Astrocyte (in vitro differentiated cells and primary cell): Measurements from ENCODE around the gene HOXB7. TPM values are rescaled to one million over a fixed set of nuclear protein-coding genes. Genes with fewer than 3 reads are reported as not detected.

Source experiments
- DNase-seq: peaks from one replicate; pipeline ENCODE4 v3.0.0-alpha.2; 2010; ENCODE audit warnings: low read depth
- FAIRE-seq: peaks from 2 replicates; lab custom pipeline; 2011; peaks lifted over from hg19 to GRCh38; lab: Jason Lieb, UNC
- H2AFZ ChIP-seq: 2 replicates; pipeline ENCODE4 v1.6.0; 2012; ENCODE audit warnings: low read depth, low read length, inconsistent platforms
- H3K27ac ChIP-seq: 2 replicates; pipeline ENCODE4 v1.5.1; 2011; ENCODE audit warnings: low read depth, low read length, inconsistent platforms
- H3K27me3 ChIP-seq: 2 replicates; pipeline ENCODE4 v1.6.0; 2011; ENCODE audit warnings: low read length, inconsistent platforms; ENCODE audit not compliant: insufficient read depth
- H3K36me3 ChIP-seq: 2 replicates; pipeline ENCODE4 v1.5.1; 2011; ENCODE audit warnings: low read length, inconsistent platforms; ENCODE audit not compliant: insufficient read depth
- H3K4me1 ChIP-seq: 2 replicates; pipeline ENCODE4 v1.5.1; 2011; ENCODE audit warnings: low read length, inconsistent platforms; ENCODE audit not compliant: insufficient read depth
- H3K4me2 ChIP-seq: 2 replicates; pipeline ENCODE4 v1.6.0; 2012; ENCODE audit warnings: low read length, inconsistent platforms
- H3K4me3 ChIP-seq: 2 replicates; pipeline ENCODE4 v1.5.1; 2011; ENCODE audit warnings: low read depth, mild to moderate bottlenecking, low read length, inconsistent platforms; ENCODE audit not compliant: insufficient read depth
- H3K79me2 ChIP-seq: 2 replicates; pipeline ENCODE4 v1.6.0; 2012; ENCODE audit warnings: mild to moderate bottlenecking, low read length, inconsistent platforms; ENCODE audit not compliant: insufficient read depth
- H3K9ac ChIP-seq: 2 replicates; pipeline ENCODE4 v1.6.0; 2012; ENCODE audit warnings: mild to moderate bottlenecking, low read length, inconsistent platforms
- H3K9me3 ChIP-seq: 2 replicates; pipeline ENCODE4 v1.5.1; 2012; ENCODE audit warnings: low read depth, mild to moderate bottlenecking, low read length, inconsistent platforms; ENCODE audit not compliant: insufficient read depth
- H4K20me1 ChIP-seq: 2 replicates; pipeline ENCODE4 v1.6.0; 2012; ENCODE audit warnings: low read length, inconsistent platforms; ENCODE audit not compliant: insufficient read depth
- H3K27ac Mint-ChIP-seq: one replicate; pipeline ENCODE4 v1.8.0; 2021; ENCODE audit warnings: mild to moderate bottlenecking, mixed read lengths; ENCODE audit not compliant: unreplicated experiment
- H3K27me3 Mint-ChIP-seq: one replicate; pipeline ENCODE4 v1.8.0; 2021; ENCODE audit warnings: low read depth, mixed read lengths; ENCODE audit not compliant: unreplicated experiment
- H3K36me3 Mint-ChIP-seq: one replicate; pipeline ENCODE4 v1.8.0; 2021; ENCODE audit warnings: low read depth, mixed read lengths; ENCODE audit not compliant: unreplicated experiment
- H3K4me1 Mint-ChIP-seq: one replicate; pipeline ENCODE4 v1.8.0; 2021; ENCODE audit warnings: low read depth, mixed read lengths; ENCODE audit not compliant: unreplicated experiment
- H3K4me3 Mint-ChIP-seq: one replicate; pipeline ENCODE4 v1.8.0; 2021; ENCODE audit warnings: mild to moderate bottlenecking, moderate library complexity, mixed read lengths; ENCODE audit not compliant: unreplicated experiment
- H3K9me3 Mint-ChIP-seq: one replicate; pipeline ENCODE4 v1.8.0; 2021; ENCODE audit warnings: mild to moderate bottlenecking, mixed read lengths; ENCODE audit not compliant: unreplicated experiment
- CTCF ChIP-seq: IDR thresholded peaks from 2 replicates; pipeline ENCODE4 v1.5.1; 2011; ENCODE audit warnings: low read depth, mild to moderate bottlenecking, inconsistent platforms, low read length, moderate library complexity; ENCODE audit not compliant: insufficient read depth
- EZH2 ChIP-seq: IDR thresholded peaks from 2 replicates; pipeline ENCODE4 v1.6.1; 2012; ENCODE audit warnings: mild to moderate bottlenecking, low read length, inconsistent platforms; ENCODE audit not compliant: insufficient read depth
- total RNA-seq: library from RNA; stranded (reverse); gene quantifications from 2 replicates; pipeline ENCODE4 v1.2.1, GENCODE V29; 2021

Gene HOXB7
- total RNA-seq, 1 donor from 2014 or later = not detected

GRCh38 chr17:48591255-48592056, 19.4 kb downstream of the HOXB7 start:
- peaks cover 92% of the 10 kb centered on the region for H3K27me3 Mint-ChIP-seq
- H3K27ac Mint-ChIP-seq = no peak overlapping the region
- Histone ChIP-seq H3K4me1 (peaks cover 16% of the 10 kb centered on the region), H3K27me3 (peaks cover 79% of the 10 kb centered on the region), H2AFZ (no peak overlapping the region), H3K4me3 (peak overlapping the region; percentile 65), H3K4me2 (peak overlapping the region; percentile 92), H3K36me3 (no peaks in the 10 kb centered on the region), H3K27ac (no peak overlapping the region), H3K9me3 (no peaks in the 10 kb centered on the region), H4K20me1 (no peaks in the 10 kb centered on the region), H3K9ac (peak overlapping the region; percentile 84), H3K79me2 (peaks cover 20% of the 10 kb centered on the region)
- no peaks in the 10 kb centered on the region for H3K36me3 Mint-ChIP-seq
- DNase-seq (no peak), FAIRE-seq (no peak)
- no peak overlapping the region for H3K4me3 Mint-ChIP-seq
- H3K4me1 Mint-ChIP-seq = no peaks in the 10 kb centered on the region
- peaks cover 23% of the 10 kb centered on the region for H3K9me3 Mint-ChIP-seq
- no peak for TF ChIP-seq CTCF
- TF ChIP-seq EZH2 = no peak

- DNase-seq = no peak
- no peak overlapping the region for H2AFZ ChIP-seq
- peaks cover 20% of the 10 kb centered on the region for H3K79me2 ChIP-seq
Measured at GRCh38 chr17:48590607-48591161, 20.1 kb downstream of the HOXB7 start.

More at GRCh38 chr17:48590607-48591161, 20.1 kb downstream of the HOXB7 start:
- TF ChIP-seq EZH2 (no peak), CTCF (no peak)
- FAIRE-seq = no peak
- Mint-ChIP-seq H3K27me3 (peaks cover 94% of the 10 kb centered on the region), H3K4me3 (no peak overlapping the region), H3K9me3 (peaks cover 25% of the 10 kb centered on the region), H3K4me1 (peaks cover 3% of the 10 kb centered on the region), H3K27ac (no peak overlapping the region), H3K36me3 (no peaks in the 10 kb centered on the region)
- Histone ChIP-seq H3K9ac (no peak overlapping the region), H3K4me3 (no peak overlapping the region), H3K27me3 (peaks cover 79% of the 10 kb centered on the region), H3K4me2 (no peak overlapping the region), H3K9me3 (no peaks in the 10 kb centered on the region), H3K36me3 (no peaks in the 10 kb centered on the region), H3K27ac (no peak overlapping the region), H4K20me1 (no peaks in the 10 kb centered on the region), H3K4me1 (peaks cover 18% of the 10 kb centered on the region)
